MCF 10A (cell line): ENCODE measurements around the gene CHCT1. TPM values are rescaled to one million over a fixed set of nuclear protein-coding genes. Genes with fewer than 3 reads are reported as not detected.

ENCODE experiments used
- BruUV-seq: library from RNA; stranded (reverse); fragments of 400-500 nt; replicated peaks from 2 replicates; lab custom pipeline; 2021; lab: Mats Ljungman, UMichigan
- CTCF ChIA-PET: fragments of 300-600 bp; sonication (Branson Sonifier 250); formaldehyde crosslinking; extraction: SDS; loops from one replicate; lab custom pipeline; 2021; ENCODE audit warnings: antibody characterized with exemption, inconsistent platforms; lab: Yijun Ruan, JAX
- POLR2A ChIA-PET: fragments of 300-600, 350-650 bp; sonication (Branson Sonifier 250); formaldehyde crosslinking; extraction: SDS; loops from one replicate; lab custom pipeline; 2020; ENCODE audit warnings: antibody characterized with exemption, inconsistent platforms; lab: Yijun Ruan, JAX
- DNase-seq: peaks from one replicate; pipeline ENCODE4 v3.0.0-alpha.2; 2018; ENCODE audit not compliant: unreplicated experiment
- H3K27ac Mint-ChIP-seq: one replicate; pipeline ENCODE4 v1.8.0; 2022; ENCODE audit warnings: mild to moderate bottlenecking, low read depth, mixed read lengths; ENCODE audit not compliant: unreplicated experiment
- H3K27me3 Mint-ChIP-seq: one replicate; pipeline ENCODE4 v1.8.0; 2022; ENCODE audit warnings: mixed read lengths; ENCODE audit not compliant: insufficient read depth, unreplicated experiment
- H3K36me3 Mint-ChIP-seq: one replicate; pipeline ENCODE4 v1.8.0; 2022; ENCODE audit warnings: mild to moderate bottlenecking, moderate library complexity, mixed read lengths; ENCODE audit not compliant: insufficient read depth, unreplicated experiment
- H3K4me1 Mint-ChIP-seq: one replicate; pipeline ENCODE4 v1.8.0; 2022; ENCODE audit warnings: mixed read lengths; ENCODE audit not compliant: insufficient read depth, unreplicated experiment
- H3K4me3 Mint-ChIP-seq: one replicate; pipeline ENCODE4 v1.8.0; 2022; ENCODE audit warnings: mild to moderate bottlenecking, moderate library complexity, mixed read lengths; ENCODE audit not compliant: unreplicated experiment
- H3K9me3 Mint-ChIP-seq: one replicate; pipeline ENCODE4 v1.8.0; 2022; ENCODE audit warnings: mixed read lengths; ENCODE audit not compliant: unreplicated experiment
- CTCF ChIP-seq: fragments of 200-600 bp; IDR thresholded peaks from one replicate; pipeline ENCODE4 v1.8.0; 2022; ENCODE audit warnings: antibody characterized with exemption, mild to moderate bottlenecking; ENCODE audit not compliant: unreplicated experiment
- intact Hi-C: fragments of 100-400 bp; cut with micrococcal nuclease; formaldehyde crosslinking; loops from 2 replicates; pipeline ENCODE4 v1.14.1; 2022
- total RNA-seq: library from RNA; stranded (reverse); gene quantifications from 2 replicates; pipeline ENCODE4 v1.2.3, GENCODE V29; 2022

CHCT1 gene
- total RNA-seq, 1 experiment from 2014 or later = not detected

- peaks cover 11% of the 10 kb centered on the region for H3K4me1 Mint-ChIP-seq
- intact Hi-C loops = no loop called here
Observed at GRCh38 chr17:60471451-60471850, 49.2 kb downstream of the CHCT1 start.

GRCh38 chr17:60472449-60472848, 50.2 kb downstream of the CHCT1 start:
- intact Hi-C loops = no loop called here

More at GRCh38 chr17:60471451-60471850, 49.2 kb downstream of the CHCT1 start:
- Mint-ChIP-seq H3K4me3 (no peak overlapping the region), H3K27ac (no peak overlapping the region), H3K36me3 (peaks cover 36% of the 10 kb centered on the region), H3K27me3 (no peaks in the 10 kb centered on the region), H3K9me3 (no peaks in the 10 kb centered on the region)
- TF ChIP-seq CTCF = no peak
- no TSS peak for BruUV-seq
- ChIA-PET POLR2A (interaction anchor here (0.6 kb wide), 3 partner anchors 16 to 1571 kb away, joined by 3 to 4 read pairs (median 3); no protein-coding TSS in a partner anchor), CTCF (interaction anchor here (0.6 kb wide), 1 partner anchor 947 kb away, joined by 3 read pairs; no protein-coding TSS in a partner anchor)
- DNase-seq = no peak

GRCh38 chr17:60473788-60474187, 51.5 kb downstream of the CHCT1 start:
- Mint-ChIP-seq H3K9me3 (no peaks in the 10 kb centered on the region), H3K4me1 (peaks cover 11% of the 10 kb centered on the region), H3K27ac (no peak overlapping the region), H3K27me3 (no peaks in the 10 kb centered on the region), H3K36me3 (peaks cover 51% of the 10 kb centered on the region), H3K4me3 (no peak overlapping the region)
- intact Hi-C loops = no loop called here
- ChIA-PET CTCF (no interaction called here), POLR2A (interaction anchor here (1.5 to 2.2 kb wide), 2 partner anchors 53 to 203 kb away, joined by 5 read pairs; partner anchors contain the start of genes APPBP2 and BCAS3)
- no peak for TF ChIP-seq CTCF
- DNase-seq = no peak
- no TSS peak for BruUV-seq

More at GRCh38 chr17:60472449-60472848, 50.2 kb downstream of the CHCT1 start:
- ChIA-PET CTCF (no interaction called here), POLR2A (interaction anchor here (2.2 kb wide), 1 partner anchor 205 kb away, joined by 5 read pairs; the partner anchor contains the start of gene BCAS3)
- no peaks in the 10 kb centered on the region for H3K27me3 Mint-ChIP-seq
- no peak overlapping the region for H3K4me3 Mint-ChIP-seq
- peaks cover 11% of the 10 kb centered on the region for H3K4me1 Mint-ChIP-seq
- no TSS peak for BruUV-seq
- DNase-seq = no peak
- no peak overlapping the region for H3K27ac Mint-ChIP-seq
- H3K36me3 Mint-ChIP-seq = peaks cover 43% of the 10 kb centered on the region
- TF ChIP-seq CTCF = no peak
- H3K9me3 Mint-ChIP-seq = no peaks in the 10 kb centered on the region

Other genes with a start within 250 kb of the CHCT1 start
- 52.2 and 62.9 TPM in 2 replicates for gene USP32, start 30.4 kb upstream of the CHCT1 start, total RNA-seq
- gene APPBP2, start 103.8 kb downstream of the CHCT1 start, total RNA-seq = 33.1 and 39.6 TPM in 2 replicates
- 14.3 and 16.1 TPM in 2 replicates for gene PPM1D, start 177.7 kb downstream of the CHCT1 start, total RNA-seq